ENCODE data around the gene CPD. TPM values are rescaled to one million over a fixed set of nuclear protein-coding genes. Genes with fewer than 3 reads are reported as not detected.

The CPD gene
- total and polyA plus RNA-seq, 2 of the 13 experiments (the other 11 are each of a cell fraction or from before 2014, with no cell fraction given) = 46.1 to 72.3 TPM

- TF ChIP-seq, protein P1, sequence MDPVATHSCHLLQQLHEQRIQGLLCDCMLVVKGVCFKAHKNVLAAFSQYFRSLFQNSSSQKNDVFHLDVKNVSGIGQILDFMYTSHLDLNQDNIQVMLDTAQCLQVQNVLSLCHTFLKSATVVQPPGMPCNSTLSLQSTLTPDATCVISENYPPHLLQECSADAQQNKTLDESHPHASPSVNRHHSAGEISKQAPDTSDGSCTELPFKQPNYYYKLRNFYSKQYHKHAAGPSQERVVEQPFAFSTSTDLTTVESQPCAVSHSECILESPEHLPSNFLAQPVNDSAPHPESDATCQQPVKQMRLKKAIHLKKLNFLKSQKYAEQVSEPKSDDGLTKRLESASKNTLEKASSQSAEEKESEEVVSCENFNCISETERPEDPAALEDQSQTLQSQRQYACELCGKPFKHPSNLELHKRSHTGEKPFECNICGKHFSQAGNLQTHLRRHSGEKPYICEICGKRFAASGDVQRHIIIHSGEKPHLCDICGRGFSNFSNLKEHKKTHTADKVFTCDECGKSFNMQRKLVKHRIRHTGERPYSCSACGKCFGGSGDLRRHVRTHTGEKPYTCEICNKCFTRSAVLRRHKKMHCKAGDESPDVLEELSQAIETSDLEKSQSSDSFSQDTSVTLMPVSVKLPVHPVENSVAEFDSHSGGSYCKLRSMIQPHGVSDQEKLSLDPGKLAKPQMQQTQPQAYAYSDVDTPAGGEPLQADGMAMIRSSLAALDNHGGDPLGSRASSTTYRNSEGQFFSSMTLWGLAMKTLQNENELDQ (CRISPR knock-in tag; IDR thresholded peaks at IDR 0.05; ENCODE audit: borderline replicate concordance) = peak; percentile 68; the same call in 1 of the 2 replicates
- TF ChIP-seq PLRG1 (conservative IDR thresholded peaks at IDR 0.05) (no peak), ZNF567 (CRISPR knock-in tag; IDR thresholded peaks at IDR 0.05; ENCODE audit: borderline replicate concordance) (peak; percentile 92; the same call in 1 of the 2 replicates), ZNF572 (CRISPR knock-in tag; IDR thresholded peaks at IDR 0.05) (peak; percentile 98), GATAD2A (CRISPR knock-in tag; IDR thresholded peaks at IDR 0.05) (peak; percentile 73), ZNF598 (CRISPR knock-in tag; IDR thresholded peaks at IDR 0.05; ENCODE audit: borderline replicate concordance) (peak; percentile 92; the same call in 1 of the 2 replicates), HOXA9 (CRISPR knock-in tag; IDR thresholded peaks at IDR 0.05; ENCODE audit: borderline replicate concordance) (0 out of 2 replicates have a peak, but pooled peaks have one; percentile 78), WIZ (CRISPR knock-in tag; IDR thresholded peaks at IDR 0.05) (no peak), ZNF607 (CRISPR knock-in tag; IDR thresholded peaks at IDR 0.05; ENCODE audit: borderline replicate concordance) (peak; percentile 94), ZNF674 (CRISPR knock-in tag; IDR thresholded peaks at IDR 0.05; ENCODE audit: low read depth) (no peak), ZNF513 (CRISPR knock-in tag; conservative IDR thresholded peaks at IDR 0.05) (no peak), GLI4 (CRISPR knock-in tag; IDR thresholded peaks at IDR 0.05; ENCODE audit: borderline replicate concordance) (peak; percentile 84; the same call in 1 of the 2 replicates), MTF2 (CRISPR knock-in tag; IDR thresholded peaks at IDR 0.05; ENCODE audit: borderline replicate concordance) (no peak)
- TF ChIP-seq, protein P2, sequence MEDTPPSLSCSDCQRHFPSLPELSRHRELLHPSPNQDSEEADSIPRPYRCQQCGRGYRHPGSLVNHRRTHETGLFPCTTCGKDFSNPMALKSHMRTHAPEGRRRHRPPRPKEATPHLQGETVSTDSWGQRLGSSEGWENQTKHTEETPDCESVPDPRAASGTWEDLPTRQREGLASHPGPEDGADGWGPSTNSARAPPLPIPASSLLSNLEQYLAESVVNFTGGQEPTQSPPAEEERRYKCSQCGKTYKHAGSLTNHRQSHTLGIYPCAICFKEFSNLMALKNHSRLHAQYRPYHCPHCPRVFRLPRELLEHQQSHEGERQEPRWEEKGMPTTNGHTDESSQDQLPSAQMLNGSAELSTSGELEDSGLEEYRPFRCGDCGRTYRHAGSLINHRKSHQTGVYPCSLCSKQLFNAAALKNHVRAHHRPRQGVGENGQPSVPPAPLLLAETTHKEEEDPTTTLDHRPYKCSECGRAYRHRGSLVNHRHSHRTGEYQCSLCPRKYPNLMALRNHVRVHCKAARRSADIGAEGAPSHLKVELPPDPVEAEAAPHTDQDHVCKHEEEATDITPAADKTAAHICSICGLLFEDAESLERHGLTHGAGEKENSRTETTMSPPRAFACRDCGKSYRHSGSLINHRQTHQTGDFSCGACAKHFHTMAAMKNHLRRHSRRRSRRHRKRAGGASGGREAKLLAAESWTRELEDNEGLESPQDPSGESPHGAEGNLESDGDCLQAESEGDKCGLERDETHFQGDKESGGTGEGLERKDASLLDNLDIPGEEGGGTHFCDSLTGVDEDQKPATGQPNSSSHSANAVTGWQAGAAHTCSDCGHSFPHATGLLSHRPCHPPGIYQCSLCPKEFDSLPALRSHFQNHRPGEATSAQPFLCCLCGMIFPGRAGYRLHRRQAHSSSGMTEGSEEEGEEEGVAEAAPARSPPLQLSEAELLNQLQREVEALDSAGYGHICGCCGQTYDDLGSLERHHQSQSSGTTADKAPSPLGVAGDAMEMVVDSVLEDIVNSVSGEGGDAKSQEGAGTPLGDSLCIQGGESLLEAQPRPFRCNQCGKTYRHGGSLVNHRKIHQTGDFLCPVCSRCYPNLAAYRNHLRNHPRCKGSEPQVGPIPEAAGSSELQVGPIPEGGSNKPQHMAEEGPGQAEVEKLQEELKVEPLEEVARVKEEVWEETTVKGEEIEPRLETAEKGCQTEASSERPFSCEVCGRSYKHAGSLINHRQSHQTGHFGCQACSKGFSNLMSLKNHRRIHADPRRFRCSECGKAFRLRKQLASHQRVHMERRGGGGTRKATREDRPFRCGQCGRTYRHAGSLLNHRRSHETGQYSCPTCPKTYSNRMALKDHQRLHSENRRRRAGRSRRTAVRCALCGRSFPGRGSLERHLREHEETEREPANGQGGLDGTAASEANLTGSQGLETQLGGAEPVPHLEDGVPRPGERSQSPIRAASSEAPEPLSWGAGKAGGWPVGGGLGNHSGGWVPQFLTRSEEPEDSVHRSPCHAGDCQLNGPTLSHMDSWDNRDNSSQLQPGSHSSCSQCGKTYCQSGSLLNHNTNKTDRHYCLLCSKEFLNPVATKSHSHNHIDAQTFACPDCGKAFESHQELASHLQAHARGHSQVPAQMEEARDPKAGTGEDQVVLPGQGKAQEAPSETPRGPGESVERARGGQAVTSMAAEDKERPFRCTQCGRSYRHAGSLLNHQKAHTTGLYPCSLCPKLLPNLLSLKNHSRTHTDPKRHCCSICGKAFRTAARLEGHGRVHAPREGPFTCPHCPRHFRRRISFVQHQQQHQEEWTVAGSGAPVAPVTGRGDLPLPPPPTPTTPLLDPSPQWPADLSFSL (CRISPR knock-in tag; IDR thresholded peaks at IDR 0.05) = no peak
- TF ChIP-seq, protein P3, sequence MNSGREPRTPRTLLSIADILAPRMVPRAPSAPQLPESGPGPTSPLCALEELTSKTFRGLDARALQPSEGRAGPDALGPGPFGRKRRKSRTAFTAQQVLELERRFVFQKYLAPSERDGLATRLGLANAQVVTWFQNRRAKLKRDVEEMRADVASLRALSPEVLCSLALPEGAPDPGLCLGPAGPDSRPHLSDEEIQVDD (CRISPR knock-in tag; IDR thresholded peaks at IDR 0.05; ENCODE audit: borderline replicate concordance) = peak; percentile 76; the same call in 1 of the 2 replicates
- TF ChIP-seq, protein P4, sequence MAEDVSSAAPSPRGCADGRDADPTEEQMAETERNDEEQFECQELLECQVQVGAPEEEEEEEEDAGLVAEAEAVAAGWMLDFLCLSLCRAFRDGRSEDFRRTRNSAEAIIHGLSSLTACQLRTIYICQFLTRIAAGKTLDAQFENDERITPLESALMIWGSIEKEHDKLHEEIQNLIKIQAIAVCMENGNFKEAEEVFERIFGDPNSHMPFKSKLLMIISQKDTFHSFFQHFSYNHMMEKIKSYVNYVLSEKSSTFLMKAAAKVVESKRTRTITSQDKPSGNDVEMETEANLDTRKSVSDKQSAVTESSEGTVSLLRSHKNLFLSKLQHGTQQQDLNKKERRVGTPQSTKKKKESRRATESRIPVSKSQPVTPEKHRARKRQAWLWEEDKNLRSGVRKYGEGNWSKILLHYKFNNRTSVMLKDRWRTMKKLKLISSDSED (CRISPR knock-in tag; IDR thresholded peaks at IDR 0.05) = no peak
Measured at GRCh38 chr17:30477083-30477773, 98.5 kb downstream of the CPD start, which contains the start of gene GOSR1 (continued).
